HEK293 (cell line): ENCODE measurements around the gene PKNOX2.

Experiments used
- CTCF ChIA-PET: fragments of 350-600 bp; formaldehyde crosslinking; extraction: SDS; loops from one replicate; lab custom pipeline; 2021; ENCODE audit warnings: antibody characterized with exemption; lab: Yijun Ruan, JAX
- POLR2A ChIA-PET: fragments of 300-600 bp; formaldehyde crosslinking; extraction: SDS; loops from one replicate; lab custom pipeline; 2020; ENCODE audit warnings: antibody characterized with exemption, inconsistent platforms; lab: Yijun Ruan, JAX
- H3K27ac ChIP-seq: fragments of 200-500 bp; sonication (Bioruptor generic); 2 replicates; pipeline ENCODE4 v1.5.1; 2014; ENCODE audit warnings: low read depth, low read length, control low read depth, inconsistent platforms; ENCODE audit errors: extremely low read depth
- H3K36me3 ChIP-seq, 2 experiments: fragments of 200-500 bp in 1 of 2; sonication (Bioruptor generic) in 1 of 2; 1 replicate in 1 of 2; 2 replicates in 1 of 2; pipeline ENCODE4 v1.5.1; 2014 to 2017; ENCODE audit warnings: inconsistent platforms in 2 of 2, low read length in 2 of 2; ENCODE audit not compliant: control insufficient read depth in 2 of 2, insufficient read depth in 1 of 2
- H3K4me1 ChIP-seq: fragments of 200-500 bp; sonication (Bioruptor generic); 2 replicates; pipeline ENCODE4 v1.5.1; 2014; ENCODE audit warnings: mild to moderate bottlenecking, low read length, inconsistent platforms; ENCODE audit not compliant: control insufficient read depth, insufficient read depth
- H3K4me3 ChIP-seq: 2 replicates; pipeline ENCODE4 v1.5.1; 2011; ENCODE audit warnings: low read depth, mild to moderate bottlenecking, control low read depth, low read length, moderate library complexity
- H3K9me3 ChIP-seq: fragments of 200-500 bp; sonication (Bioruptor generic); 2 replicates; pipeline ENCODE4 v1.5.1; 2014; ENCODE audit warnings: low read depth, low read length, inconsistent platforms; ENCODE audit not compliant: control insufficient read depth, insufficient read depth
- IKZF3 ChIP-seq: fragments of 450-650 bp; IDR thresholded peaks from 2 replicates; pipeline ENCODE4 v1.5.0; 2018; ENCODE audit warnings: missing biosample characterization, mild to moderate bottlenecking, missing genetic modification characterization, moderate library complexity
- INSM2 ChIP-seq: fragments of 450-650 bp; formaldehyde crosslinking; IDR thresholded peaks from 2 replicates; pipeline ENCODE4 v1.5.1; 2016; ENCODE audit warnings: missing biosample characterization, missing genetic modification characterization
- KLF10 ChIP-seq: fragments of 450-650 bp; IDR thresholded peaks from 2 replicates; pipeline ENCODE4 v1.5.1; 2018; ENCODE audit warnings: missing biosample characterization, mild to moderate bottlenecking, missing genetic modification characterization
- OSR2 ChIP-seq: fragments of 450-650 bp; formaldehyde crosslinking; IDR thresholded peaks from 2 replicates; pipeline ENCODE4 v1.5.1; 2016; ENCODE audit warnings: missing biosample characterization, missing genetic modification characterization
- PATZ1 ChIP-seq: fragments of 450-650 bp; formaldehyde crosslinking; IDR thresholded peaks from 2 replicates; pipeline ENCODE4 v1.5.1; 2016; ENCODE audit warnings: missing biosample characterization, missing genetic modification characterization
- WT1 ChIP-seq: fragments of 450-650 bp; formaldehyde crosslinking; IDR thresholded peaks from 2 replicates; pipeline ENCODE4 v1.5.1; 2016; ENCODE audit warnings: missing biosample characterization, missing genetic modification characterization
- ZBTB26 ChIP-seq: fragments of 450-650 bp; formaldehyde crosslinking; optimal IDR thresholded peaks from 2 replicates; pipeline ENCODE3; 2016; ENCODE audit warnings: missing biosample characterization, mild to moderate bottlenecking, missing genetic modification characterization
- ZNF18 ChIP-seq: fragments of 450-650 bp; formaldehyde crosslinking; IDR thresholded peaks from 2 replicates; pipeline ENCODE4 v1.5.1; 2016; ENCODE audit warnings: missing biosample characterization, missing genetic modification characterization
- ZNF202 ChIP-seq: fragments of 450-650 bp; formaldehyde crosslinking; IDR thresholded peaks from 2 replicates; pipeline ENCODE4 v1.5.1; 2016; ENCODE audit warnings: missing biosample characterization, missing genetic modification characterization, borderline replicate concordance
- ZNF248 ChIP-seq: fragments of 450-650 bp; formaldehyde crosslinking; IDR thresholded peaks from 2 replicates; pipeline ENCODE4 v1.5.1; 2017; ENCODE audit warnings: missing biosample characterization, missing genetic modification characterization
- ZNF350 ChIP-seq: fragments of 450-650 bp; formaldehyde crosslinking; IDR thresholded peaks from 2 replicates; pipeline ENCODE4 v1.5.0; 2017; ENCODE audit warnings: missing biosample characterization, mild to moderate bottlenecking, missing genetic modification characterization
- ZNF404 ChIP-seq: fragments of 450-650 bp; formaldehyde crosslinking; IDR thresholded peaks from 2 replicates; pipeline ENCODE4 v1.5.1; 2017; ENCODE audit warnings: missing biosample characterization, missing genetic modification characterization
- ZNF426 ChIP-seq: fragments of 450-650 bp; formaldehyde crosslinking; IDR thresholded peaks from 2 replicates; pipeline ENCODE4 v1.5.1; 2017; ENCODE audit warnings: missing biosample characterization, missing genetic modification characterization, mild to moderate bottlenecking, inconsistent platforms, moderate library complexity
- ZNF521 ChIP-seq: fragments of 450-650 bp; formaldehyde crosslinking; IDR thresholded peaks from 2 replicates; pipeline ENCODE4 v1.5.1; 2017; ENCODE audit warnings: missing biosample characterization, mild to moderate bottlenecking, missing genetic modification characterization
- ZNF791 ChIP-seq: fragments of 450-650 bp; formaldehyde crosslinking; IDR thresholded peaks from 2 replicates; pipeline ENCODE4 v1.5.1; 2016; ENCODE audit warnings: missing biosample characterization, missing genetic modification characterization

The PKNOX2 gene

GRCh38 chr11:125331357-125332035 is 166.9 kb downstream of the PKNOX2 start:
- Histone ChIP-seq H3K36me3 (no peaks in the 10 kb centered on the region), H3K4me1 (no peaks in the 10 kb centered on the region), H3K27ac (no peak overlapping the region), H3K4me3 (no peak overlapping the region), H3K9me3 (no peaks in the 10 kb centered on the region)
- TF ChIP-seq IKZF3 (tag by site-specific recombination) (no peak), PATZ1 (no peak), WT1 (tag by site-specific recombination) (no peak)
- CTCF ChIA-PET: interaction anchor here (0.6 to 5.0 kb wide), 2 partner anchors 14 to 72 kb away, joined by 3 to 22 read pairs; no protein-coding TSS in a partner anchor
- POLR2A ChIA-PET: no interaction called here

- ChIA-PET POLR2A (no interaction called here), CTCF (interaction anchor here (1.8 to 5.0 kb wide), 2 partner anchors 12 to 15 kb away, joined by 3 to 22 read pairs; no protein-coding TSS in a partner anchor)
- H3K9me3 ChIP-seq: no peaks in the 10 kb centered on the region
- no peaks in the 10 kb centered on the region for H3K36me3 ChIP-seq
- no peak for TF ChIP-seq OSR2 (tag by site-specific recombination)
- TF ChIP-seq ZNF350: no peak
- TF ChIP-seq ZNF521 (tag by site-specific recombination): no peak
- no peak for TF ChIP-seq ZNF18 (tag by site-specific recombination)
- TF ChIP-seq ZNF426: no peak
- no peak for TF ChIP-seq INSM2 (tag by site-specific recombination)
- TF ChIP-seq ZNF248 (tag by site-specific recombination): no peak
- TF ChIP-seq KLF10 (tag by site-specific recombination): no peak
- TF ChIP-seq ZBTB26: no peak
- no peak for TF ChIP-seq ZNF791 (tag by site-specific recombination)
- no peak for TF ChIP-seq ZNF202
- TF ChIP-seq ZNF404 (tag by site-specific recombination): no peak
- no peak overlapping the region for H3K27ac ChIP-seq
- H3K4me3 ChIP-seq: no peak overlapping the region
- no peaks in the 10 kb centered on the region for H3K4me1 ChIP-seq
These were observed 168.3 kb downstream of the PKNOX2 start for GRCh38 chr11:125332821-125333220.
